SK-N-SH (cell line): ENCODE data around the gene UBE2U. TPM values are rescaled to one million over a fixed set of nuclear protein-coding genes. Genes with fewer than 3 reads are reported as not detected.

Source experiments
- CTCF ChIA-PET: fragments of 300-600, 350-600 bp; formaldehyde crosslinking; extraction: SDS; loops from one replicate; lab custom pipeline; 2021; lab: Yijun Ruan, JAX
- POLR2A ChIA-PET: fragments of 350-600 bp; sonication (Branson Sonifier 250); formaldehyde crosslinking; extraction: SDS; loops from one replicate; lab custom pipeline; 2020; ENCODE audit warnings: antibody characterized with exemption, inconsistent platforms; lab: Yijun Ruan, JAX
- DNase-seq: peaks from one replicate; pipeline ENCODE4 v3.0.0; 2012
- H2AFZ ChIP-seq: fragments of 200-600 bp; sonication (generic); 2 replicates; pipeline ENCODE4 v1.8.1; 2016; ENCODE audit warnings: antibody characterized with exemption, mild to moderate bottlenecking, low read depth
- H3F3A ChIP-seq: fragments of 200-600 bp; sonication (generic); replicated peaks from 2 replicates; pipeline ENCODE3; 2016; ENCODE audit warnings: antibody characterized with exemption, mild to moderate bottlenecking; ENCODE audit not compliant: insufficient read depth
- H3K27ac ChIP-seq, 2 experiments: fragments of 200-500 bp in 1 of 2; fragments of 200-600 bp in 1 of 2; sonication (Bioruptor generic) in 1 of 2; sonication (generic), shearing (Covaris generic) in 1 of 2; 2 replicates each; pipeline versions ENCODE4 v1.5.1 to v1.6.1; 2014 to 2016; ENCODE audit warnings: low read depth in 2 of 2, inconsistent platforms in 1 of 2, low read length in 1 of 2, mild to moderate bottlenecking in 1 of 2, mixed read lengths in 1 of 2
- H3K27me3 ChIP-seq: fragments of 200-600 bp; sonication (generic), shearing (Covaris generic); 2 replicates; pipeline ENCODE4 v1.6.1; 2016; ENCODE audit warnings: mixed run types; ENCODE audit not compliant: insufficient read depth
- H3K36me3 ChIP-seq, 2 experiments: fragments of 200-500 bp in 1 of 2; fragments of 200-600 bp in 1 of 2; sonication (Bioruptor generic) in 1 of 2; sonication (generic) in 1 of 2; replicated peaks in 1 of 2; 2 replicates each; pipeline versions ENCODE3 to v1.5.1; 2014 to 2016; ENCODE audit warnings: low read length in 1 of 2, mild to moderate bottlenecking in 1 of 2; ENCODE audit not compliant: insufficient read depth in 2 of 2, control insufficient read depth in 1 of 2
- H3K4me1 ChIP-seq, 2 experiments: fragments of 200-500 bp in 1 of 2; fragments of 200-600 bp in 1 of 2; sonication (Bioruptor generic) in 1 of 2; sonication (generic), shearing (Covaris generic) in 1 of 2; 2 replicates each; pipeline versions ENCODE4 v1.5.1 to v1.6.1; 2014 to 2016; ENCODE audit warnings: low read depth in 1 of 2, low read length in 1 of 2, mixed run types in 1 of 2; ENCODE audit not compliant: insufficient read depth in 2 of 2, control insufficient read depth in 1 of 2
- H3K4me2 ChIP-seq: fragments of 200-600 bp; sonication (generic), shearing (Covaris generic); 2 replicates; pipeline ENCODE4 v1.6.1; 2017; ENCODE audit warnings: mixed run types
- H3K4me3 ChIP-seq, 2 experiments: fragments of 200-500 bp in 1 of 2; fragments of 200-600 bp in 1 of 2; sonication (Bioruptor generic) in 1 of 2; sonication (generic), shearing (Covaris generic) in 1 of 2; 2 replicates each; pipeline versions ENCODE4 v1.5.1 to v1.8.1; 2014 to 2016; ENCODE audit warnings: low read depth in 2 of 2, inconsistent platforms in 1 of 2, low read length in 1 of 2, mild to moderate bottlenecking in 1 of 2, mixed read lengths in 1 of 2, moderate library complexity in 1 of 2
- H3K79me2 ChIP-seq: fragments of 200-600 bp; sonication (generic); 2 replicates; pipeline ENCODE4 v1.8.1; 2017; ENCODE audit warnings: mild to moderate bottlenecking; ENCODE audit not compliant: insufficient read depth
- H3K9ac ChIP-seq: fragments of 200-600 bp; sonication (generic); 2 replicates; pipeline ENCODE4 v1.6.1; 2017; ENCODE audit warnings: mixed run types
- H3K9me2 ChIP-seq: fragments of 200-600 bp; sonication (generic); 2 replicates; pipeline ENCODE4 v1.6.1; 2017; ENCODE audit warnings: mixed run types
- H3K9me3 ChIP-seq: fragments of 200-600 bp; sonication (generic); 2 replicates; pipeline ENCODE4 v1.6.1; 2017; ENCODE audit warnings: mixed run types, mild to moderate bottlenecking, moderate library complexity
- H4K20me1 ChIP-seq: fragments of 200-600 bp; sonication (generic); 2 replicates; pipeline ENCODE4 v1.6.1; 2017; ENCODE audit warnings: mild to moderate bottlenecking, mixed run types; ENCODE audit not compliant: insufficient read depth
- ELF1 ChIP-seq: IDR thresholded peaks from 2 replicates; pipeline ENCODE4 v1.4.0; 2012
- EP300 ChIP-seq, 2 experiments: IDR thresholded peaks; 2 replicates each; pipeline versions ENCODE4 v1.4.0 to v1.6.1; 2012; ENCODE audit warnings: borderline replicate concordance in 1 of 2, low read depth in 1 of 2, low read length in 1 of 2
- EZH2phosphoT487 ChIP-seq: fragments of 200-600 bp; sonication (generic); IDR thresholded peaks from 2 replicates; pipeline ENCODE4 v1.6.1; 2017; ENCODE audit warnings: low read depth, mixed run types, mild to moderate bottlenecking, antibody characterized with exemption, moderate library complexity, borderline replicate concordance
- FOSL2 ChIP-seq: IDR thresholded peaks from 2 replicates; pipeline ENCODE4 v1.4.0; 2012; ENCODE audit warnings: low read depth, mild to moderate bottlenecking, moderate library complexity, borderline replicate concordance
- FOXJ3 ChIP-seq: sonication (generic); formaldehyde crosslinking; IDR thresholded peaks from 2 replicates; pipeline ENCODE4 v1.5.1; 2020; ENCODE audit warnings: mild to moderate bottlenecking, missing genetic modification reagents
- MEF2A ChIP-seq: IDR thresholded peaks from 2 replicates; pipeline ENCODE4 v1.4.0; 2012; ENCODE audit warnings: low read depth, borderline replicate concordance
- MXI1 ChIP-seq: IDR thresholded peaks from 2 replicates; pipeline ENCODE4 v1.6.1; 2012; ENCODE audit warnings: mild to moderate bottlenecking, low read depth, low read length, improper control_type of control experiment
- NRF1 ChIP-seq: IDR thresholded peaks from 2 replicates; pipeline ENCODE4 v1.6.1; 2012; ENCODE audit warnings: low read depth, mild to moderate bottlenecking, low read length
- PBX3 ChIP-seq: IDR thresholded peaks from 2 replicates; pipeline ENCODE4; 2012
- POLR2AphosphoS5 ChIP-seq: IDR thresholded peaks from 2 replicates; pipeline ENCODE4 v1.6.1; 2012; ENCODE audit warnings: low read depth, low read length
- RAD21 ChIP-seq: IDR thresholded peaks from 2 replicates; pipeline ENCODE4 v1.6.1; 2012; ENCODE audit warnings: mild to moderate bottlenecking, low read length
- RCOR1 ChIP-seq: fragments of 150-350 bp; IDR thresholded peaks from 2 replicates; pipeline ENCODE4 v1.6.1; 2017; ENCODE audit warnings: antibody characterized with exemption, low read length
- SMC3 ChIP-seq: IDR thresholded peaks from 2 replicates; pipeline ENCODE4 v1.6.1; 2012; ENCODE audit warnings: low read depth, low read length, improper control_type of control experiment
- TEAD4 ChIP-seq: IDR thresholded peaks from 2 replicates; pipeline ENCODE4 v1.4.0; 2012; ENCODE audit warnings: mild to moderate bottlenecking, borderline replicate concordance; ENCODE audit not compliant: insufficient read depth
- ZBTB33 ChIP-seq: IDR thresholded peaks from 2 replicates; pipeline ENCODE4 v1.4.0; 2012; ENCODE audit warnings: low read depth, borderline replicate concordance
- WGBS: methylation state at CpG from one replicate; pipeline ENCODE4 v1.1.6; 2017; ENCODE audit warnings: low lambda C conversion rate; 5-methylcytosine and 5-hydroxymethylcytosine counted together
- polyA plus RNA-seq, 3 experiments: library from polyadenylated mRNA; depleted of rRNA; stranded (reverse); fragments of >200 nt; gene quantifications; 2 replicates each; pipeline ENCODE4 v1.2.3, GENCODE V29; 2012
- TF ChIP-seq, protein P1 (sequence below): IDR thresholded peaks from 2 replicates; pipeline ENCODE4 v1.4.0; 2012; ENCODE audit warnings: low read depth
- TF ChIP-seq, protein P2 (sequence below): IDR thresholded peaks from 2 replicates; pipeline ENCODE4 v1.6.1; 2012; ENCODE audit warnings: mild to moderate bottlenecking, low read depth, low read length, moderate library complexity

UBE2U gene
- polyA plus RNA-seq, 1 of the 3 experiments (the other 2 are of a cell fraction), result not detected

DNA sequence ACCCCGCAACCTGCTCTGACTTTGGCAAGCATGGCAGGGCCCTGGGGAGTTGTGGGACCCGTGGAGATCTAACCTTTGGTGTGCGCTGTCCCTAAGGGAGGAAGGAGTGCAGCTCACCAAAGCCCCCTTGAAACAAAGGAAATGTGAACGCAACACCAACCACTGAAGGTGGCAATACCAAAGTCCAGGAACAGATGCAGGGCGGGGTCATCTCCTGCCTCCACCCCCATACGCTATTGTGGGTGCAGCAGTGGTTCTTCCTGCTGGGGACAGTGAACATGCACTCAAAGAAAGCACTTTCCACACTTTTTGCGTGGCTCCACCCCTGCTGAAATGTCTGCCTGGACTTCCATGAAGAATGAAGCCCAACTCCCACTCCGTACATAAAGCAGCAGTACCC is 93.0 kb downstream of the UBE2U start:
- H3K4me1 ChIP-seq, result no peaks in the 10 kb centered on the region
- TF ChIP-seq NRF1 (no peak), ELF1 (no peak), RCOR1 (no peak), FOXJ3 (CRISPR knock-in tag) (no peak)
- TF ChIP-seq, protein P1, sequence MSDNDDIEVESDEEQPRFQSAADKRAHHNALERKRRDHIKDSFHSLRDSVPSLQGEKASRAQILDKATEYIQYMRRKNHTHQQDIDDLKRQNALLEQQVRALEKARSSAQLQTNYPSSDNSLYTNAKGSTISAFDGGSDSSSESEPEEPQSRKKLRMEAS, result no peak
- no peak overlapping the region for H2AFZ ChIP-seq
- no peaks in the 10 kb centered on the region for H3K9me2 ChIP-seq
- H3K36me3 ChIP-seq, result no peaks in the 10 kb centered on the region
- no peaks in the 10 kb centered on the region for H3F3A ChIP-seq
- H3K9ac ChIP-seq, result no peak overlapping the region
- no peaks in the 10 kb centered on the region for H3K27me3 ChIP-seq
- H4K20me1 ChIP-seq, result no peaks in the 10 kb centered on the region
- no peaks in the 10 kb centered on the region for H3K79me2 ChIP-seq
- no peaks in the 10 kb centered on the region for H3K9me3 ChIP-seq
- POLR2A ChIA-PET, result no interaction called here
- H3K4me3 ChIP-seq, result no peak overlapping the region
- 51% methylated on average over 8 of the region's 8 CpGs for WGBS
- DNase-seq, result no peak
- no peak overlapping the region for H3K27ac ChIP-seq
- no peak overlapping the region for H3K4me2 ChIP-seq
- CTCF ChIA-PET, result no interaction called here

DNA sequence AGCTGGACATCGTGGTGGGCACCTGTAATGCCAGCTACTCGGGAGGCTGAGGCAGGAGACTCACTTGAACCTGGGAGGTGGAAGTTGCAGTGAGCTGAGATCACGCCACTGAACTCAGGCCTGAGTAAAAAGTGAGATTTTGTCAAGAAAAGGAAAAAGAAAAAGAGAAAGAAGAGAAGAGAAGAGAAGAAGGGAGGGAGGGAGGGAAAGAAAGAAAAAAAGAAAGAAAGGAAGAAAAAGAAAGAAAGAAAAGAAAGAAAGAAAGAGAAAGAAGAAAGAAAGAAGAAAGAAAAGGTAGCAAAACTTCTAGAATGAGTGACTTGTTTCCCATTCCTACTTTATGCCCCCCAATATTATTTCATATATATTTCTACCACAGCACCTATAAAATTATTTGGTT is 98.8 kb downstream of the UBE2U start:
- no peak for DNase-seq
- POLR2A ChIA-PET, result no interaction called here
- no peak overlapping the region for H3K9ac ChIP-seq
- H3F3A ChIP-seq, result no peaks in the 10 kb centered on the region
- no peaks in the 10 kb centered on the region for H3K27me3 ChIP-seq
- H3K79me2 ChIP-seq, result no peaks in the 10 kb centered on the region
- H3K9me3 ChIP-seq, result no peaks in the 10 kb centered on the region
- H4K20me1 ChIP-seq, result no peaks in the 10 kb centered on the region
- WGBS, result 45% methylated on average over 3 of the region's 3 CpGs
- H3K9me2 ChIP-seq, result no peaks in the 10 kb centered on the region
- H3K27ac ChIP-seq, result no peak overlapping the region
- no peaks in the 10 kb centered on the region for H3K4me1 ChIP-seq
- no peak overlapping the region for H2AFZ ChIP-seq
- CTCF ChIA-PET, result no interaction called here
- no peaks in the 10 kb centered on the region for H3K36me3 ChIP-seq
- no peak overlapping the region for H3K4me2 ChIP-seq
- H3K4me3 ChIP-seq, result no peak overlapping the region
- TF ChIP-seq MXI1, result no peak
- TF ChIP-seq POLR2AphosphoS5, result no peak
- TF ChIP-seq, protein P1, result no peak
- TF ChIP-seq PBX3, result no peak
- no peak for TF ChIP-seq TEAD4
- TF ChIP-seq, protein P2, sequence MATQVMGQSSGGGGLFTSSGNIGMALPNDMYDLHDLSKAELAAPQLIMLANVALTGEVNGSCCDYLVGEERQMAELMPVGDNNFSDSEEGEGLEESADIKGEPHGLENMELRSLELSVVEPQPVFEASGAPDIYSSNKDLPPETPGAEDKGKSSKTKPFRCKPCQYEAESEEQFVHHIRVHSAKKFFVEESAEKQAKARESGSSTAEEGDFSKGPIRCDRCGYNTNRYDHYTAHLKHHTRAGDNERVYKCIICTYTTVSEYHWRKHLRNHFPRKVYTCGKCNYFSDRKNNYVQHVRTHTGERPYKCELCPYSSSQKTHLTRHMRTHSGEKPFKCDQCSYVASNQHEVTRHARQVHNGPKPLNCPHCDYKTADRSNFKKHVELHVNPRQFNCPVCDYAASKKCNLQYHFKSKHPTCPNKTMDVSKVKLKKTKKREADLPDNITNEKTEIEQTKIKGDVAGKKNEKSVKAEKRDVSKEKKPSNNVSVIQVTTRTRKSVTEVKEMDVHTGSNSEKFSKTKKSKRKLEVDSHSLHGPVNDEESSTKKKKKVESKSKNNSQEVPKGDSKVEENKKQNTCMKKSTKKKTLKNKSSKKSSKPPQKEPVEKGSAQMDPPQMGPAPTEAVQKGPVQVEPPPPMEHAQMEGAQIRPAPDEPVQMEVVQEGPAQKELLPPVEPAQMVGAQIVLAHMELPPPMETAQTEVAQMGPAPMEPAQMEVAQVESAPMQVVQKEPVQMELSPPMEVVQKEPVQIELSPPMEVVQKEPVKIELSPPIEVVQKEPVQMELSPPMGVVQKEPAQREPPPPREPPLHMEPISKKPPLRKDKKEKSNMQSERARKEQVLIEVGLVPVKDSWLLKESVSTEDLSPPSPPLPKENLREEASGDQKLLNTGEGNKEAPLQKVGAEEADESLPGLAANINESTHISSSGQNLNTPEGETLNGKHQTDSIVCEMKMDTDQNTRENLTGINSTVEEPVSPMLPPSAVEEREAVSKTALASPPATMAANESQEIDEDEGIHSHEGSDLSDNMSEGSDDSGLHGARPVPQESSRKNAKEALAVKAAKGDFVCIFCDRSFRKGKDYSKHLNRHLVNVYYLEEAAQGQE, result no peak
- TF ChIP-seq ELF1, result no peak
- TF ChIP-seq EZH2phosphoT487, result no peak
- TF ChIP-seq ZBTB33, result no peak
- no peak for TF ChIP-seq RAD21
- no peak for TF ChIP-seq MEF2A
- no peak for TF ChIP-seq SMC3
- TF ChIP-seq EP300 (IDR thresholded peaks at IDR 0.05; ENCODE audit: borderline replicate concordance in 1 of 2, low read depth in 1 of 2, low read length in 1 of 2), result no peak
- TF ChIP-seq FOSL2, result no peak
